NCI-H2029 treated with DMSO at 0.1 percent for 48 hours (cell line): ENCODE measurements around the gene AQP2.
"Not testable (repeated sequence)": the region's sequence is repeated elsewhere in the genome, so short reads cannot be mapped to it uniquely, and the experiment has no call there.

ENCODE experiments used
- DNase-seq: peaks from one replicate; lab custom pipeline; 2025; lab: John Stamatoyannopoulos, UW

The AQP2 gene

DNA sequence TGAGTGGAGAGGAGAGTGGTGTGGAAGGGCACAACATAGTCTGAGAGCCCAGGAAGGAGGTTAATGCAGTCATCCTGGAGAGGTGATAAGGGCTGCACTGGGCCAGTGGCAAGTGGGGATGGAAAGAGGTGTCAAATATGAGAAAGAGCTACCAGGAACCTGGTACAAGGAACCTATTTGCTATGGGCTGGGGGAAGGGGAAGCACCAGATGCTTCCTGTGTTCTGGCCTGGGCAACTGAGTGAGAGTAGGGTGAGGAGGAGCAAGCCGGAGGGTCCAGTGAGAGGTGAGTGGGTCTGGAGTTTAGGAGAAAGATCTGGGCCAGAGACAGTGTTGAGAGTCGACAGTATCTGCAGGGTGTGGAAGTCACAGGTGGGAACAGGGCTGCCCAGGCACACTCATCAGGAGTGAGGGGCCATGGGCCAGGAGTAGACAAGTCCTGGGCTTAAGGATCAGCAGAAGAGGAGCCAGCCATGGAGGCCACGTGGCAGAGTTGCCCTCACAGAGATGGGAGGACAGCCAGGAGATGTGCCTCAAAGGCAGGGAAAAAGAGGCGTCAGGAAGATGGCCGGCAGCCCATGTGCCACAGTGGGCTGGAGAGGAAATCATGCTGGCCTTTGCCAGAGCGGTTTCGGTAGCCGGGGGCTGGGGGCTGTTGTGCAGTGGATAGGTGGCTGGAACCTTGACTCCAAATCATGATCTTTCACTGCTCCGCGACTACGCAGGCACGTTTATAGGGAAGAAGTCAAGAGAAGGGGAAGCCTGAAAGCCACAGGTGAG lies 19.3 kb downstream of the AQP2 start:
- no peak for DNase-seq

DNA sequence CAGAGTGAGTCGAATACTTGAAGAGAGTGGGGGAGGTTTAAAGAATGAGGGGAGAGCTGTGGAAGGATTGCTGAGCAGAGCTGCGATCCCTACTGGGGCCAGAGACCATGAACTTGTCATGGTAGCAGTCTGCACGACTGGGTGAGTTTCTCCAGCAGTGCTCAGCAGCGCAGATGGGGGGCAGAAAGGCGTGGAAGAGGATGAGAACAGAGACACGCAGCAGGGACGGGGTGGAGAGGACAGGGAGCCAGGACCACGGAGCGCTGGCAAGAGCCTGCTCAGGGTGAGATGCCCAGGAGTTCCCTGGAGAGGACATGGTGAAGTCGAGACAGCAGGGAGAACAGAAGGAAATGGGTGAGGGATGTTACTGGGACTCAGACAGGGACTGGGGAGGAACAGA lies 20.1 kb downstream of the AQP2 start:
- DNase-seq = no peak

DNA sequence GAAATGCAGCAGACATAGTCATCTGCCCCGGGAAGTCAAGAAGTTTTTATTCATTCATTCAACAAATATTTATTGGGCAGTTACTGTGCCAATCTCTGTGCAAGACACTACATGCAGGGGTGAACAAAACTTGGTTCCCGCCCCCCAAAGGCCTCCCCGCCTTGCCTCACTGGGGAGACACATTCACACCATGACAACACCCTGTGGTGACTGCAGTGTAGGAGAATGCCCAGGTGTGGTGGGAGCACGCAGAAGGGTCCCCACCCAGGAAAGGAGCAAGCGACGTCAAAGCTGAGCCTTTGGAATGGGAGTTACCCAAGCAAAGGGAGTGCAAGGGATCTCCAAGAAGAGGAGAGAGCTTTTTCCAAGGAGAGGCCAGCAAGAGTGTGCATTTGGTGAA lies 20.6 kb downstream of the AQP2 start:
- no peak for DNase-seq

DNA sequence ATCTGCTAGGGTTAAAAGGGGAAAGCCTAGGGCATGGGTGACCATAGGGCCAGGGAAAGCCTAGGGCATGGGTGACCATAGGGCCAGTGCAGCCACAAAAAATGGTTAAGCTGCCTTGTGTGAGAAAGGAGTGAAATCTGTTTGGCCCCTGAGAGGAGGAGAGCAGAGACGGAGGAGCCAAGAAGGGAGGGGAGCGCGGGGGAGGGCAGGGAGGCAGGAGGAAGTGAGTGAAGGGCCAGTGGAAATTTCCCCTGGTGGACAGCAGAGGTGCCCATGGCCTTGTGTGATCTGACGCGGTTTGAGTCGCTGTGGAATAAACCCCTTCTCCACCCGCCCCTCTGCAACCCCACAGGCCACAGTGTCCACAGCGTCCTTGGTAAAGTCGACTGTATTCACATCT lies 21.6 kb downstream of the AQP2 start:
- no peak for DNase-seq

- DNase-seq = no peak
Observed at GRCh38 chr12:49972641-49973360, 22.3 kb downstream of the AQP2 start, which contains the start of gene AQP6. TSS of gene AQP6 (plus strand) at chr12:49972947. CDS start at chr12:49973174, 227 bp downstream.

DNA sequence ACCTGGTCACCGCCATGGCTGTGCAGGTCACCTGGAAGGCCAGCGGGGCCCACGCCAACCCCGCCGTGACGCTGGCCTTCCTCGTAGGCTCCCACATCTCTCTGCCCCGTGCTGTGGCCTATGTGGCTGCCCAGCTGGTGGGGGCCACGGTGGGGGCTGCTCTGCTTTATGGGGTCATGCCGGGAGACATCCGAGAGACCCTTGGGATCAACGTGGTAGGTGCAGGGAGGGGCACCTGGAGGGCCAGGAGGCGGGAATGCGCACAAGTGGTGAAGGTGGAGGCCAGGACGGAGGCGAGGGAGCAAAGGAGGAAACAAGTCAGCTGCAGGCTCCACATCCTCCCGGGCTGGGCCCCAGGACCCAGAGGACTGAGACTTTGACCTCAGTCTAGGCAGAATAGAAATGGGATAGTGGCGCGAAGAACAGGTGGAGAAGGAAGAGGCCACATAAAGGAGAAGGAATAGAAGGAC lies 22.9 kb downstream of the AQP2 start:
- no peak for DNase-seq

- DNase-seq = no peak
Observed at GRCh38 chr12:49974231-49974675, 23.7 kb downstream of the AQP2 start.

GRCh38 chr12:49974677-49975317 lies 24.3 kb downstream of the AQP2 start:
- no peak for DNase-seq

DNA sequence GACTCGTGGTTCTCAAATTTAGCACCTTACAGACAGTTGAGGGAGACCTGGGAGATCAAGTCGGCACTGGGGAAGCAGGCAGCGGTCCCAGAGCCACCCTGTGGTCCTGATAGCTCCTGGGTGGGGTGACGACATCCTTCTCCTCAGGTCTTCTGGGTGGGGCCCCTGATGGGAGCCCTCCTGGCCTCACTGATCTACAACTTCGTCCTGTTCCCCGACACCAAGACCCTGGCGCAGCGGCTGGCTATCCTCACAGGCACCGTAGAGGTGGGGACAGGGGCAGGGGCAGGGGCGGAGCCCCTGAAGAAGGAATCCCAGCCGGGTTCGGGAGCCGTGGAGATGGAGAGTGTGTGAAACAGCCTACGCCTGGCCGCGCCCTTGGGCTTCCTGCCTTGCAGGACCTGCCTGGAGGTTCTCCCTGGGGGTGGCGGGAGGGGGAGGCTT lies 24.8 kb downstream of the AQP2 start:
- no peak for DNase-seq

GRCh38 chr12:49976557-49976956 lies 26.0 kb downstream of the AQP2 start:
- DNase-seq = no peak

GRCh38 chr12:49978125-49978524 lies 27.6 kb downstream of the AQP2 start:
- DNase-seq = no peak

DNA sequence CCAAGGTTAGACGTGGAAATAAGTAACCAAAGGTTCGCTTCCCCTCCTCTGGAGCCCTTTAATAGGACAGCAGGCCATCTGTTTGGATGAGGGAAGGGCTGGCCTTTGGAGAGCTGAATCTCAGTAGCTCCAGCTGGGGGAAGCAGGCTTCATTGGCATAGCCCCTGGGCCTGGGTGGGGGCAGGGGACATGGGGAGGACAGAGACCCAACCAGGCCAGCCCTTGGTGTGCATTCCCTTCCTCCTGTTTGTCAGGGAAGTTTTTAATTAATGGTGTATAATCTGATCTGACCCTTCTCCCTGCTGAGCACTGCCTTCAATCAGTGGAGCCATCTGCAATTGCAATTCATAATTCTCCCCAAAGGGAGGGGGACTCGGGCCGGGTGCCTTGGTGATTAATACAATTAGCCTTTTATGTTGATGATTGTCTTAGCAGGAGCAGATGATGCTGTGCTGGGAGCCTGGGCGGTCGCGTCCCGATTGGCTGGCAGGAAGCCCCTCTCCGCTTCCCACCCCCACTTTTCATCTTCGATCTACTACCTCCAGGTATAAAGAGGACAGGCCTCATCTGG lies 28.6 kb downstream of the AQP2 start:
- no peak for DNase-seq

DNA sequence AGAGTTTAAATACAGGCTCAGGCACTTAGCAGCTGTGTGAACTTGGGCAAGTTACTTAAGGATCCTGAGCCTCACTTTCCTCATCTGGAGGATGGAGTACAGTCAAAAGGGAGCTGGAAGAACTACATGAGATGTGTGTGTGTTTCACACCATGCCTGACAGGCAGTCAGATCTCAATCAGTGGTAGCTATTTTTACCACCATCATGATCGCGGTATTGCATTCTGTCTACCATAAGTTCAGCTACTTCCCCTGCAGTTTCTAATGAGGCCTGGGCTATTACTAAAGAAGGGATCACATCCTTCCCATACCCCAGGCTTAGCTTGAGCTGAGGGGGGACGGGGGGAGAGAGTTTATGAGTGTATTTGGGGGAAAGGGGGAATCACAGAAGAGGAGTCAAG lies 29.3 kb downstream of the AQP2 start:
- no peak for DNase-seq

DNA sequence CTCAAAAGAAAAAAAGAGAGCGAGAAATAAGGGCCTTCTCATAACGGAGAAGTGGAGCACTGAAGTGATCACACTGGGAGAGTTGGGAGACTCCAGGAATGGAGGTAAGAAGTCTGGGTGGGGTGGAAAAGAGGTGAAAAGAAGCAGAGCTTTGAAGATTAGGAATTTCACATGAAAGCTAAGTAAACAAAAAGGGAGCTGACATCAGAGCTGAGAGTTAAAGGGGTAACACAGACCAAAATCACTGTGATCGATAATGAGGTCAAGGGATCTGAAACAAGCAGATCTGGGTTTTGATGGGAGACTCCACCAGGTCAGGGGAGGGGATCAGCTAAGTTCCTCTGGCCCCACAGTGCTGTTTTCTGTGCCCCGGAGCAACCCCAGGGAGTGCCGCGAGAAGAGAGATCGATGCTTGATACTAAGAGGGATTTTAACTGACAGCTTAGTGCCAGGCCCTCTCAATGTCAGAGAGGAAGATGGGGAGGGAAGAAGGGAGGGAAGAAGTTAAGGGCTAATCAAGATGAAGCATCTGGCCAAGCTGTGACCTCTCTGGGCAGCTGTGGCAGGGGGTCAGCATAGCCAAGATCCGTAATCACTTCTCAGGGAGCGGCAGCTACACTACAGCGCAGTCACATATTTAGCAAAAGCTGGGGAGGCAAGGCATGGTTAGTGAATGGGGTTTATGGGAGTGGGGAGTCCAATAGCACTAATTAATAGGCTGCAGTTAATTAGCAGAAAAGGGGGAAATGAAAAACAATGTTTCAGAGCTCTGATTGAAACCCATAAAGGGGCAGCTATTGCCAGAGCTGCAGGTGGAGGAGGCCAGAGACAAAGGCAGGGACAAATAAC lies 30.2 kb downstream of the AQP2 start:
- no peak for DNase-seq

DNA sequence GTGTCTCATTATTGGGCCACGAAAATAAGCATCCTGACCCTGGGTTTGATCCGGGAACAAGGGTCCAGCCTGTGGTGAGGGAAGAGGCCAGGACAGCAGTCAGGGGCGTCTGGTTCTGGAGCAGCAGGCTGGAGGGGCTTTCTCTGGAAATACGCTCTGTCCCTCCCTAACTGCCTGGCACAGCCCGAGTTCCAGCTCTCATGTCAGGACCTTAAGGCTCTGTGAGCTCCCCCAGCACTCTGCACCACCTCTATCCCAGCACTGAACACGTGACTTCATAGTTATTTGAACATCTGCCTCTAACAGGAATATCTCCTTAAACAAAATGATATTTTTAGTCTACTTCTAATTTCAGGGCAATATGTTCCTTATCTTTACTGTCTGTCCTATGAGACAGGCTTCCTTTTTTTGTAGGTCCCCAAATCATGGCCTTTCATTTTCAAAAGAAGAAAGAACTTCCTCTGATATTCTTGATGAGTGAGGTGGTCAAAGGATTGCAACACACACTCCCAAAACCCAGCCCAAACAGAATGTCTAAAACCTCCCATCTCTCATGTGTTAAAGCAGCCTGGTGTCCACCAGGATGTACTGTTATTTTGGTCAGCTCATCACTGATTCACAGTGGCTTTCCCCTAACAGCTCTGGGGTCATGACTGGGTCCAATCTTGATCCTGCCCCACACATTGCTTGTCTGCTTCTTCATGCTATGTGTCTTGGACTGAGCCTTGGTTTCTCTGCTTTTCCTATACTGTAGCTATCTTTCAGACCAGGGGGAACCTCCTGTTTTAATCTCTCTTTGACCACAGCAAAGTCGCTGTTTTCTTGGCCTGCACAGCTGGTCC lies 31.9 kb downstream of the AQP2 start:
- DNase-seq = no peak

DNA sequence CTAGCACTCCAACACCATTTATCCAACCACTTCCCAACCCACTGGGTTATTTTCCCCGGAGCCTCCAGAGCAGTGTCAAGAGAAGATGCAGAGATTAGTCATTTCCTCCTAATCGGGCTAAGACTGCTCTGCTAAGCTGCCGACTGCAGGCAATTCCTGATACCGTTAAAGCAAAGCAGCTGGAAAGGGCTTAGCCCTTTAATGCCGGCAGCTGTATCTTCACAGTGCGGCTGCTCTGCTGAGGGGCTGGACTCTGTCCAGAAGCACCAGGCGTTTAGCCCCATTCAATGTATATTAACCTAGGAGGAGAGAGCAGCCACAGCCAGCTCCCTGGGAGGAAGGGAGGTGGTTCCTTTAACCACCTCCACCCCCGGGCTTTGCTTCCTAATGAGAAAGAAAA lies 33.4 kb downstream of the AQP2 start:
- no peak for DNase-seq

GRCh38 chr12:49984476-49985359 lies 34.2 kb downstream of the AQP2 start:
- no peak for DNase-seq

- no peak for DNase-seq
Observed at GRCh38 chr12:49985981-49986380, 35.4 kb downstream of the AQP2 start.

DNA sequence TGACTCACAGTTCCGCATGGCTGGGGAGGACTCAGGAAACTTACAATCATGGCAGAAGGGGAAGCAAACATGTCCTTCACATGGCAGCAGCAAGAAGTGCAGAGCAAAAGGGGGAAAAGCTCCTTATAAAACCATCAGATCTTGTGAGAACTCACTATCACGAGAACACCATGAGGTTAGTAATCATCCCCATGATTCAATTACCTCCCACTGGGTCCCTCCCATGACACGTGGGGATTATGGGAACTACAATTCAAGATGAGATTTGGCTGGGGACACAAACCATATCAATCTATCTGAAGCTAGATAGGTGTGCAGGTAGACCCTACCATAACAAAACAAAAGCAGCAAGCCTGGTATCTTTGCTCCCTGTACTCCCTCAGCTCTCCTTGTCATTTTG lies 35.9 kb downstream of the AQP2 start:
- not testable (repeated sequence) for DNase-seq
